GM19240 (cell line): Measurements from ENCODE around the gene IL17RC.

Experiments
- DNase-seq: peaks from one replicate; pipeline ENCODE4 v3.0.0; 2011; ENCODE audit warnings: low spot score; ENCODE audit not compliant: insufficient read length

The IL17RC gene

DNA sequence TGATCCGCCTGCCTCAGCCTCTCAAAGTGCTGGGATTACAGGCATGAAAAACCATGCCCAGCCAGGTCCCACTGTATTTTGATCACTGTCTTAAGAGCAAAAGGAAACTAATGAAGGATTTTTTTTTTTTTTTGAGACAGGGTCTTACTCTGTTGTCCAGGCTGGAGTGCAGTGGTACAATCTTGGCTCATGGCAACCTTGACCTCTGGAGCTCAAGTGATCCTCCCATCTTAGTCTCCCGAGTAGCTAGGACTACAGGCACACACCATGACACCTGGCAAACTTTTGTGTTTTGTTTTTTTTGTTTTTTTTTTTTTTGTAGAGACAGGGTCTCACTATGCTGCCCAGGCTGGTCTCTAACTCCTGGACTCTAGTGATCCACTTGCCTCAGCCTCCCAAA, 63.4 kb downstream of the IL17RC start:
- DNase-seq = no peak
